ENCODE measurements around the gene CACHD1. TPM values are rescaled to one million over a fixed set of nuclear protein-coding genes. Genes with fewer than 3 reads are reported as not detected.

Gene CACHD1
- total and polyA plus RNA-seq, 9 of the 15 experiments (the other 6 are each of a cell fraction or from before 2014, with no cell fraction given), result 0.07 TPM; not detected in 8

DNA sequence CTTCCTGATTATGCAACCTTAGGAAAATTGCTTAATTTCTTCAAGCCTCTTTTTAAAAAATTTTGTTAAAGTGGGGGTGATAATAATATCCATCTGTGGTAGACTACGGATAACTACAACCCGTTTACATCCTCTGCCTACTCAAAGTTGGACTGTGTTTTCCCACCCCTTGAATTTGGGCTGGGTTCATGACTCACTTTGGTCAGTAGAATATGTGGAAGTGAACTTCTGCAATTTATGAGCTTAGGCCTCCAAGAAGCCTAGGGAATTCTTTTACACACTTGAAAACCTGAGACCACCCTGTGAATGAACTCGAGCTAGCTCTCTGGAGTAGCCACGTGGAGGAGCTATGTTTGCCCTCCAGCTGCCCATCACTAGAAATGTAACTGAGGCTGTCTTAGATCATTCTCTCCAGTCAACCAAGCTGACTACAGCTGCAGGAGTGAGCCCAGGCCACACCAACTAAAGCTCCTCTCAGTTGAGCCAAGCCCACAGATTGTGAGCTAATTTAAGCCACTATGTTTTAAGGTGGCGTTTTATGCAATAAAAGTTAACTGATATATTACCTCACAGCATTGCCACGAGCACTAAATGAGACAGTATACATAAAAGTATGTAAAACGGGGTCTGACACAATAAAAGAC lies 29.6 kb upstream of the CACHD1 start:
- BruUV-seq (replicated peaks), result no TSS peak
- Histone ChIP-seq H3K9ac (ENCODE audit: insufficient read depth in 1 of 2, low read depth in 2 of 2, low read length in 2 of 2) (no peak overlapping the region), H4K20me1 (replicated peaks; ENCODE audit: control insufficient read depth, insufficient read depth, low read length) (no peaks in the 10 kb centered on the region), H2AFZ (ENCODE audit: low read depth, low read length) (no peak overlapping the region), H3K9me3 (replicated peaks; ENCODE audit: control insufficient read depth, insufficient read depth, low read depth, low read length) (no peaks in the 10 kb centered on the region), H3K79me2 (ENCODE audit: control insufficient read depth, insufficient read depth, low read length) (no peaks in the 10 kb centered on the region), H3K9me1 (ENCODE audit: control insufficient read depth, insufficient read depth, low read length) (no peaks in the 10 kb centered on the region), H3K36me3 (ENCODE audit: control insufficient read depth, insufficient read depth, low read length) (no peaks in the 10 kb centered on the region), H3K27ac (ENCODE audit: extremely low read depth, low read depth, low read length) (no peak overlapping the region), H3K4me1 (replicated peaks in 1 of 2; ENCODE audit: control insufficient read depth in 2 of 2, insufficient read depth in 2 of 2, low read length in 2 of 2) (no peaks in the 10 kb centered on the region), H3K4me3 (no peak overlapping the region), H3K4me2 (ENCODE audit: insufficient read depth, low read length) (no peak overlapping the region), H3K27me3 (ENCODE audit: control insufficient read depth in 2 of 2, insufficient read depth in 2 of 2, low read length in 2 of 2) (no peaks in the 10 kb centered on the region)
- intact Hi-C loops (cut with micrococcal nuclease) (no loop called here), in situ Hi-C loops (cut with MboI) (no loop called here)
- CTCF ChIA-PET (ENCODE audit: low intra/inter-chr PET ratio), result no interaction called here
- POLR2A ChIA-PET, result interaction anchor here (0.9 to 1.2 kb wide), 2 partner anchors 8 to 15 kb away, joined by 3 to 4 read pairs; no protein-coding TSS in a partner anchor
- TF ChIP-seq SAP30 (IDR thresholded peaks at IDR 0.05; ENCODE audit: borderline replicate concordance, insufficient read depth, low read depth, low read length, poor library complexity, severe bottlenecking) (no peak), CEBPB (tag; IDR thresholded peaks at IDR 0.05) (peak; percentile 15; the same call in 1 of the 2 replicates)
- 0% methylated on average over 7 of the region's 7 CpGs for WGBS (ENCODE audit: insufficient coverage, low coverage, missing lambda C conversion rate)
- FAIRE-seq (no peak), ATAC-seq (no peak), DNase-seq (ENCODE audit: extremely low read depth in 1 of 4, low spot score in 3 of 4) (no peak)

GRCh38 chr1:64451440-64451839 lies 18.5 kb upstream of the CACHD1 start:
- BruUV-seq (replicated peaks), result no TSS peak
- Histone ChIP-seq H3K9me1 (ENCODE audit: control insufficient read depth, insufficient read depth, low read length) (no peaks in the 10 kb centered on the region), H3K4me2 (ENCODE audit: insufficient read depth, low read length) (no peak overlapping the region), H3K79me2 (ENCODE audit: control insufficient read depth, insufficient read depth, low read length) (no peaks in the 10 kb centered on the region), H3K9ac (ENCODE audit: insufficient read depth in 1 of 2, low read depth in 2 of 2, low read length in 2 of 2) (no peak overlapping the region), H3K9me3 (replicated peaks; ENCODE audit: control insufficient read depth, insufficient read depth, low read depth, low read length) (no peaks in the 10 kb centered on the region), H3K36me3 (ENCODE audit: control insufficient read depth, insufficient read depth, low read length) (no peaks in the 10 kb centered on the region), H4K20me1 (replicated peaks; ENCODE audit: control insufficient read depth, insufficient read depth, low read length) (no peaks in the 10 kb centered on the region), H3K27me3 (ENCODE audit: control insufficient read depth in 2 of 2, insufficient read depth in 2 of 2, low read length in 2 of 2) (peaks cover 0 to 11% of the 10 kb centered on the region in 2 experiments; a peak in 3 of 5 replicates), H2AFZ (ENCODE audit: low read depth, low read length) (no peak overlapping the region), H3K4me1 (replicated peaks in 1 of 2; ENCODE audit: control insufficient read depth in 2 of 2, insufficient read depth in 2 of 2, low read length in 2 of 2) (peaks cover 0 to 8% of the 10 kb centered on the region in 2 experiments; a peak in 2 of 5 replicates), H3K4me3 (no peak overlapping the region), H3K27ac (ENCODE audit: extremely low read depth, low read depth, low read length) (no peak overlapping the region)
- FAIRE-seq, result no peak
- 0% methylated on average over 1 of the region's 1 CpG for WGBS (ENCODE audit: insufficient coverage, low coverage, missing lambda C conversion rate)
- ATAC-seq, result no peak
- intact Hi-C loops (cut with micrococcal nuclease), result no loop called here
- ChIA-PET POLR2A (interaction anchor here (1.5 kb wide), 1 partner anchor 13 kb away, joined by 4 read pairs; no protein-coding TSS in a partner anchor), CTCF (ENCODE audit: low intra/inter-chr PET ratio) (no interaction called here)
- DNase-seq (ENCODE audit: extremely low read depth in 1 of 4, low spot score in 3 of 4), result no peak
- in situ Hi-C loops (cut with MboI), result no loop called here
- peak; percentile 62; the same call in 1 of the 2 replicates for TF ChIP-seq MECOM (CRISPR knock-in tag; IDR thresholded peaks at IDR 0.05)
- peak; percentile 67 for TF ChIP-seq MEIS2 (IDR thresholded peaks at IDR 0.05; ENCODE audit: partially characterized antibody)
- no peak for TF ChIP-seq NONO (IDR thresholded peaks at IDR 0.05; ENCODE audit: low read depth in 2 of 2, low read length in 1 of 2)

Data from K562 (cell line).